Measurements from ENCODE around the gene DHX38.

The DHX38 gene

DNA sequence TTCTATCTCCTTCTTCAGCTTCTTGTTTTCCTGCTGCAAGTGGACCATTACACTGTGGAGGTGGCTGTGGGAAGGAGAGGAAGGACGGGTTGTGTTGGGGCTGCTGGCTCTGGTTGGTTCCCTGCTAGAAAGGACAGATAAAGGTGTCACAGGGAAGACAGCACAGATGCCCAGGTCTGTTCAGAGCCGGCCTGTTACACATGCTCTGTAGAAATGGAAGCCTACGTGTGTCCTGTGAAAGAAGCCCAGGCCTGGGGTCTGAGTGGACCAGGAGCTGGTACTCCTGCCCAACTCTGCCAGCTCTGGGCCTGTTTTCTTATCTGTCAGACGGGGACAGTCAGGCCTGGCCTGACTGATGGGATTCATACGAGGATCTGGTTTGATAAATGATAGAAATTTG is 26.4 kb downstream of the DHX38 start:
- no peak for DNase-seq

DNA sequence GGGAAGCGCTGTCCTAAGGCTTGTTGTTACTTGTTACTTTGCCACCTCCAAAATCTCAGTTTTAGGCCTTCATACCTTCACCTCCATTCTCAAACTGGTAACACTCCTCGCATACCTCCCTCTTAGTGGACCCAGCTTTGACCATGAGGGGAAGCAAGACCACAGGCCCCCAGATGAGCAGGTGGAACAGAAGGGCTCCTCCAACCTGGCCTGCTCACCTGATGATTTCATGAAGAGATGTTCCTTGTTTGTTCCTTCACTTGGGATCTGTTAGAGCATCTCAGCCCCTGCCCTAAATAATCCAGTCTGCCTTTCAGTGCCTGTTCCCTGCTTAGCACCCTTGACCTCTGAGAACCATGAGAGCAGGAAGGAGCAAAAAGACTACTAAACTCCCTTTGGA is 28.7 kb downstream of the DHX38 start:
- no peak for DNase-seq

DNA sequence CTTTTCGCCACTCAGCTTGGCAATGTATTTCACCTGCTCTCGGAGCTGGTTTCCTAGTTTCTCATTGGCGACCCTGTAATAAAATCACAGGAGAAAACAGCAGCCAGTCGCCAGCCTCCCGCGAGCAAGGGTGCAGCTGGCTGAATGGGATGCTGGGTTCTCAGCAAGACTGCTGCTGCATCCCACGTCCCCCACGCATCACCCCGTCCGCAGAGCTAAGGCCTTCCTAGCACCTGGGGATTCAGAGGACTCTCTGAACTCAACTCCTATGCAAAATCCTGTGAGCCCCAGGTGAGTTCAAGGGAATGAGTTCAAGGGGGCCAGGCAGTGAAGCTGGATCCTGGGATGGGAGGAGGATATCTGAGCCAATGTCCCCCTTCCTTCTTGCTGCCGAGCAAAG is 29.3 kb downstream of the DHX38 start:
- DNase-seq: no peak

DNA sequence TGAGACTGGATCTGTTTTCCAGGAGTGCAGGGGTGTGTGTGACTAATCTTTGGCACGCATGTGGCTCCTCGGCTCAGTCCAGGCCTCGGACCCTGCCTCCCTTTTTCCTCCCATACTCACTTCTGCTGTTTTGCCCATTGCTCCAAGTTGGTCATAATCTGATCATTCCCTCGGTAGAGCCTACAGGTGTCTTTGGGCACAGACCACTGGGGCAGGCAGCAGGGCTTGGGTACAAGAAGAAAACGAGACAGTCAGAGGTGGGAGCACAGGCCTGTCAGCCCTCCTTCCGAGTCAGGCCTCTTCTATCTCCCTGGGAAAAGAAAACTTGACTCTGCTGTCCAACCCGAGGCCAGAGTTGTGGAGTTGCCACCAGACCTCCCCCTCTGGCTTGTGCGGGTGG is 29.8 kb downstream of the DHX38 start:
- DNase-seq: no peak

DNA sequence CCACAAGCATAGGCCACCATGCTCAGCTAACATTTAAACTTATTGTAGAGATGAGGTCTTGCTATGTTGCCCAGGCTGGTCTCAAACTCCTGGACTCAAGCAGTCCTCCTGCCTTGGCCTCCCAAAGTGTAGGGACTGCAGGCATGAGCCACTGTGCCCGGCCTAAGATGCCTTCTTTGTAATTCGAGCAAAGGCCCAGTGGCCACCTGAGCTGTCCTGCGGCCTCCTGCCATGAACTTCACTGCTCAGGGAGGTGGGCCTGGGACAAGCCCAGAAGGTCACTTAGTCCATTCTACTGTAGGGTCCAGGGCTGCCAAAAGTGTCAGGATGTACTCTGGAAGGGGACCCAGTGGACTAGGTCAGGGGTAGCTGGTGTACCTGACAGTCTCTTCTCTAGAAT is 30.5 kb downstream of the DHX38 start:
- no peak for DNase-seq

DNA sequence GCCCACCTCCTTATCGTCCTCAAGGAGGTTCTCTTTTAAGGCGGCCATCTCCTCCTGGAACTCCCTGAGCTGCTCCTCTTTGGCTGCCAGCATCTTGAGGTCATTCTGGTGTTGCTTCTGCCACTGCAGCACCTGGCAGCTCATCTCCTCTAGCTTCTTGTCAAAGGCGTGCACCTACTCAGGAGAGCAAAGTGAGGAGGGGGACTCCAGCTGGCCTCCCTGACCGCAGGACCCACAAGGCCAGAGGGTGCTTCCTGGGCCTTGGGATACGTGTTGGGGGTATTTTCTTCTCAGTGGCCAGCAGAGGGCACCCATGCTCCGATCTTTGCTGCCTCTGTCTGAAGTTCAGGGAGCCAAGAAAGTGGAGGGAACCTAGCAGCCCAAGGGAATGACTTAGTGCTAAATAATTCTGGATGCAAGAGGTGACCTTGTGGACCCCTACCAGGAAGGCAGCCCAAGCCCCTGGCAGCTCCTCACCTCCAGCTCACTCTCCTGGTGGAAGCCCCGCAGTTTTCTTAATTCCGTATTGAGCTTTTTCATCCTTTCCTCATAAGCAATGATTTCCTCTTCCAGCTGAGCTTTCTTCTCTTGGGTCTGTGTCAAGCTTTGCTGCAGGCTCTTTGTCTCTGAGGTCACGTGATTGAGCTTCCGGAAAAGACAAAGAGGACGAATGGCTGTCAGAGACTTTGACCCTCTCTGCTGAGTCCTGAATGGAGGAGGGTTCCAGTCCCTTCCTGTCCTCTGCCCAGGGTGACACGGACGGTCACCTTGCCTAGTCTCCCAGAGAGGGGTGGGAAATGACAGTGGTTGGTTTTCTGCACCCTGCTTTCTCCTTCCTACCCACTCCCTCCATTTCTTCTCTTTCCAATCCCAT is 31.4 kb downstream of the DHX38 start:
- peak; percentile 59 for DNase-seq

DNA sequence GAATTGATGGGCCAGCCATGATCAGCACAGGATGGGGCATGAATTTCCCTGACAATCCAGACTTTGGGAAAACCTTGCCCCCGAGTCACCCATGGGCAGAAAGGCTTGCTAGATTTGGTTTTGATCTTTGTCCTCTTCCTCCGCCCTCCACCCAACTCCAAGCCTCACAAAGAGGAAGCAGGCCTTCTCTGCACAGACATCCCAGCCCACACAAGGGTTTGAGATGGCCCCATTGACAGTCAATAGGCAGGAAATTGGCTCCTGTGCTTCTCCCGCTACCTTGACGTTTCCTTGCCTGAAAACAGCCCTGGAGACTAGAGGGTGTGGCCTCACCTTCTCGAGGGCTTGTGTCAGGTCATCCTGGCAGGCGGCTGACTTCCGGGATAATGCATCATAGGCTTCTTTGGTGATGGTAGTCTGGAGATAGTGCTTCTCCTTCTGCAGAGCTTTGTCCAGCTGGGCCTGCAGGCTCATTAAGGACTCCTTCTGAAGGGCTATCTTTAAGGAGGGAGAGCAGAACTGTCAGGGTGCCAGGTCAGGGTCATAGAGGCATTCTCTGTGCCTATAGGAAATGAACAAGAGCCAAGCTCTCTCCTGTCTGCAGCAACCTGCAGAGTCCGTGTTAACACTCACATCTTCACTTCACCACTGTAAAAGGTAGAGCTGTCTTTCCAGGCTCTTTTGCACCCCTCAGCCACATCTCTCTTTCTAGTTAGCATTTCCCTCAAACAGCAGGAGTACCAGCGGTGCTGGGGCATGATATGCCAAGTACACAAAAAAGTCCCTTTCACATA is 32.2 kb downstream of the DHX38 start:
- DNase-seq: no peak

DNA sequence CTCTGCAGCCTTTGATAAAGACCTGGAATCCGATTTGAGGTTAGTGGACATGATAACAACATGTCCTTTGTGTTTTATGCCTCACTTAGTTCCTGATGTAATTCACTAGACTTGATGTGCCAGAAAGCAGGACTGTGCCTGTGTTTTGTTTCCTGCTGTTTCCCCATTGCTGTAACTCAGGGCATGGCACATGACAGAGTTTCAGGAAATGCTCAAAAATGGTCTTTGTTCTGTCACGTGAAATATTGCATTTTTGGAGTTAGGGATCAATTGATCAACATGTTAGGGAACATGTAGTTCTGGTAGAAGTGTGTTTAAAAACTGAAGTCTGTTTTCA is 32.8 kb downstream of the DHX38 start:
- no peak for DNase-seq

DNA sequence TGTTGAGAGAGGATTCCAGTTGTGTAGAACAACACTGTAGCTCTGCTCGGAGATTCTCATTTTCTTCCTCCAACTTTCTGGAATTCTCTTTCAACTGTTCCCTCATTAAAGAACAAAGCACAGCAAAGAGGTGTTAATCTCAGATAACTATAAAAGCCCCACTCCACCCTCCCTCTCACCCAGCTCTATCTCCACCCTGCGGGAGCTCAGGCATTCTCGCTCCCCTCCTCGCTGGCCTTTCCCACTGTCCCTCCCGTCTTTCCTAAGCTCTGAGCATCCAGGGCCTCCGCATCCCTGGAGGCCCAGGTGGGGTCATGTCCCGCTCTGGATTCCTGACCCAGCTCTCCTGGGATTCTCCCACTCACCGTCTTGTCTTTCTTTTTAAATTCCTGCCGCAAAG is 35.1 kb downstream of the DHX38 start:
- no peak for DNase-seq

DNA sequence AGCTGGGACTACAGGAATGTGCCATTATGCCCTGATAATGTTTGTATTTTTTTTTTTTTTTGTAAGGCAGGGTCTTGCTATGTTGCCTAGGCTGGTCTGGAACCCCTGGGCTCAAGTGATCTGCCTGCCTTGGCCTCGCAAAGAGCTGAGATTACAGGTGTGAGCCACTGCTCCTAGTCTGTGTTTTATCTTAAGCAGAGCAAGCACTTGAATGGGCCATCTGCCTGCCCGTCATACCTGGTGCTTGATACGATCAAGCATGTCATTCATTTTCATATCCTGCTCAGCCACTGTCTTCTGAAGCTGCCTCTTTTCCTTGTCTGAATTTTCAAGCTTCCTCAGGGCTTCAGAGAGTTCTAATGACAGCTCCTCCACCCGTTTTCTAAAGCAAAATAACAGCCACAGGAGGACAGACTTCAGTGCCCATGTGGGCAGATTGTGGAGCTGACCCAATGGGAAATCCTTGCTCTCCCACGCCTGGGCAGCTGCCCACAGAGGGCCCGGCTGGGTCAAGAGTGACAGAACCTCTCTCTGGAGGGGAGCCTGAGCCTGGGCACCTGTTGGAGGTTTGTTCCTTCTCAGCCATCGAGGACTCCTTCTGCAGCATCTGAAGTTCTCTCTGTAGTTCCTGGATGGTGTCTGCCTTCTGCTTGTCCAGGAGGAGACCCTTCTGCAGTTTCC is 36.5 kb downstream of the DHX38 start:
- no peak for DNase-seq

DNA sequence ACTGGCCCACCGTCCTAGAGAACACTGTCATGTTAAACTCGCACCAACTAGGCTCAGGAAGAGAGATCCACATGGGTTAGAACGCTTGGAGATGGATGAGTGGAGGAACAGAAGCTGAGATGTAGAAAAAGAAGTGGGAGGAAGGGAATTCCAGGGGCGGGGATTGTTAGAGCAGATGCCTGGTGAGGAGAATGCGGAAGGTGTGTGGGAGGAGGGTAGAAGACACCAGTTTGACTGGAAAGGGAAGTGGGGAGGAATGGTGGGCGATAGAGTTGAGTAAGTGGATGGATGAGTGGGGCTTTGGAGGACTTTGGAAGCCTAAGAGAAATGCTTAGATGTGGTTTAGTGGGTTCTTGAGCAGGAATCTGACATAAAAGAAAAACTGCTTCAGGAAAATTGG is 37.4 kb downstream of the DHX38 start:
- DNase-seq: no peak

DNA sequence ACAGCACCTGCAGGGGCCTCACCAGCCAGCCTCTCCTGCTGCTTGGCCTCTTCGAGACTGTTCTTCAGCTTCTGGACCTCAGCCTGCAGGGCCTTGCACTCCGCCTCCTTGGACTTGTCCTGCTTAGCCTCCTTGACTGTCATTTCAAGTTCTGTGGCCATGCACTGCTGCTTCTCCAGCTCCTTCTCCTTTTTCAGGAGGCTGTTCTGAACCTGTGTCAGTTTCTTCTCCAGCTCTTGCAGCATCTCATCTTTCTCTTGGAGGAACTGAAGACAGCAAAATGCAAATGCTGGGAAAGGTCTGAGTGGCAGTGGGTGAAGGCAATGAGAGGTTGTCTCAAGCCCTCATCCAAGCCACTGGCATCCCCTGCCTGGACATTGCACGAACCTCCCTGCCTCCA is 39.1 kb downstream of the DHX38 start:
- no peak for DNase-seq

DNA sequence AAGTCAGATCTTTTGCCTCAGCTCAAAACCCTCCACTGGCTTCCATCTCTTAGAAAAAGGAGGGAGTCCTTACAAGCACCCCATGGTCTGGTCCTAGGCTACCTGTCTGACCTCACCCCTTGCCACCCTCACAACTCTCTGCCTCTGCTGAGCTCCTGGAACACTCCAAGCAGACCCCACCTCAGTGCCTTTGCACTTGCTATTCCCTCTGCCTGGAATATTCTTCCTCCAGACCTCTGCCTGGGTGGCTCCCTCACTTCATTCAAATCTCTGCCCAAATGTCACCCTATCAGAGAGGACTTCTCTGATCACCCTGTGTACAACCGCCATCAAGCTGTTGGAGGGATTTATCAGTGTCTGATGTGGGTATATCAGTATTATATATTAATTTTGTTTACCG is 40.9 kb downstream of the DHX38 start:
- no peak for DNase-seq

DNA sequence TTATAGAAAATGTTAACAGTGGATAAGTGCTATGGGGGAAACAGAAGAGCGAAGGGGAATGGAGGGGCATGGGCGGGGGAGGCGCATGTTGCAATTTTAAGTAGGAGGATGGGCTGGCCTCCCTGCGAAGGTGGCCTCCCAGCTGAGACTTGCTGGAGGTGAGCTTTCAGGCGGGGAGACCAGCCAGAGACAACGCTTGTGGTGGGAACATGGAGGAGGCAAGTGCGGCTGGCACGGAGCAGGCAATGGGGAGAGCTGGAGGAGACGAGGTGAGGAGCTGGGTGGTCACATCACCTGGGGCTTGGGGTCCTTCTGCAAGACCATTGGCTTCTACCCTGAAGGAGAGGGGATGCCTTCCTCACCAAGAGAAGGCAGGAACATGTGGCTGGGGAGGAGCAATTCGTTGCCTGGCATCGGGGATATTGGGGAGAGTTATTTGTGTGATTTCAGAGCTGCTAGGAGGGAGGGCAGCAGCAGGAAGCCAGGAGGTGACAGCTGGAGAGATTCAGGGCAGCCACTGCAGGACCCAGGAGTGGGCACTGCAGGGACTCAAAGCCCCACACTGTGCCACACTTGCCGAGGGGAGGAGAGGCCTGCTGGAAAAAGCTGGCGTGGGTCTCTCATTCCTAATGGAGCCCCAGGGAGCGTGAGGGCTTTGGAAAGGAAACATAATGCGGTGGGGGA is 43.9 kb downstream of the DHX38 start:
- DNase-seq: no peak

DNA sequence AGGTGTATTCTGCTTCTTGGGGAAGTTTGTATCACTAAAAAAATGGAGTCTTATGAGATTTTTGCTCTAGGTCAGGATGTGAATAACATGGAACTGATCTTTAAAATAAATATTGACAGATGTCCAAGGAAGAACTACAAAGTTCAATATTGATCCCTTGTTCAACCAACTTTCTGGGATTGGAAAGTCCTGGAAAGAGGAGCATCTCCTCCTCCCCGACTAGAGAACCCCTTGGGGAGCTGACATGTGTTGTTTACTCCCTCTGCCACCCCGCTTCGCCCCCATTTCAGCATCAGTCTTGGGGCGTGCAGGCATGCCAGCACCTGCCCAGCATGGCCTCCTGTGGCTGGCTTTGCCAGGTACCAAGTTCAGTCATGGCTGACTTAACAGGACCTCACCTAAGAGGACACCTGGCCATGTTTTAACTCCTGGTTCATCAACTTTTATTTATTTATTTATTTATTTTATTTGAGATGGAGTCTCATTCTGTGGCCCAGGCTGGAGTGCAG is 44.5 kb downstream of the DHX38 start:
- DNase-seq: no peak

DNA sequence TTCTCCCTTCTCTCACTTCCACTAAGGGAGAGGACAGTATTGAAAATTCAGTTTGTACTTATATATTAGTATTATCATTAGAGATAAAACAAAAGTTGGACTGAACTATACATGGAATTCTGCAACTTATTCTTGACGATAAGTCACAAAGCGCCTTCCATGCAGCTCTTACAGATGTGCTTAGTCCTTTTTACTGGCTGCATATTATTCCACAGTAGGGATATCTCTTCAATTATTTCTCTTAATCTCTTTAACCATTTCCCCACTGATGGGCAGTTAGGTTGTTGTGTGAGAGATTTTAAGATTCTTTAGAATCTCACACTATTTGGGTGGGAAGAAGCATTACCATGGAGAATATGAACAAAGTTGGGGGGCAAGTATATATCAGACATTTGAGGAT is 46.3 kb downstream of the DHX38 start:
- DNase-seq: no peak

DNA sequence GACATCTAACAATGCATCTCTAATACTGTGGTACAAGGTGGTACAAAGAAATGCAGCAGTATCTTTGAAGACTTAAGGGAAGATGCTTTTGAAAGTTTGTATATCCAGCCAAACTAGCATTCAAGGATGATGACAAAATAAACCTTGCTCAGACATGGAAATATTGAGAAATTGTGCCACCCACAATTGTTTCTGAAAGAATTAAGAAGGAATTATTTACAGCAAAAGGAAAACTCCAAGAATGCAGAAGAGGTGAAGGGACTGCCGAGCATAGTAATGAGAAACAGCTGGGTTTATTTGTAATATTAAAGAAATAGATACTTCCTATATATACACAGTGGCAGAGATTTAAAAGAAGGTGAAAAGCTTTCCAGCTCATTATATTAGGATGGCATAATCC is 48.8 kb downstream of the DHX38 start:
- no peak for DNase-seq

DNA sequence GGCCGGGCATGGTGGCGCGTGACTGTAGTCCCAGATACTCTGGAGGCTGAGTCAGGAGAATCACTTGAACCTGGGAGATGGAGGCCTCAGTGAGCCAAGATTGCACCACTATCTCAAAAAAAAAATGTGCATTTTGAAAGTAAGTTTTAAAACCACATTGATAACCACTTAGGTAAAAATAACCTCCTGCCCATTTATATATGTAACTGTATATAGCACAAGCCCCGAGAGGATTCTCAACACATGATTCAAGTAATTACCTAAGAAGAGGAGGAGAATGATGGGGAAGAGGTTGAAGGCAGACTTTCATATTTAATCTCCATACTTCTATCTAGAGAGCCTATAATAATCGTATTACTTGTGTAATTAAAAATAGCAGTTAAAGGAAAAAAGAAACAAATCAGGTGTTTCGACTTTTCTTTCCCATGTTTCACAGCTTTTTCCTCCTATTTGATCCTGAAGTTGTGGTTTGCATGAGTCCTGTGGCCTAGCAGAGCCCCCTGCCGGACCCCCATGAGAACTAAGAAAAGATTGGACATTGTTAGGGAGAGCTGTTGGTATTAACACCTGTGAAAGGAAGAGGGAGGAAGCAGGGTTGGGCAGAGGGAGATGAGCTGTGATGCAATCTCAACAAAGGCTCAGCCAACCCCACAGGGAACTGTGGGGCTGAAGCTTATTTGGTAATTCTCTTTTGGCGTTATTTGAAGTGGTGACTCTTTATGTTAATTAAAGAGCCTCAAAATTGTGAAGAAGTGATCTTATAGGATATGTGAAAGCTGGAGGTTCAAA is 56.2 kb downstream of the DHX38 start:
- no peak for DNase-seq

DNA sequence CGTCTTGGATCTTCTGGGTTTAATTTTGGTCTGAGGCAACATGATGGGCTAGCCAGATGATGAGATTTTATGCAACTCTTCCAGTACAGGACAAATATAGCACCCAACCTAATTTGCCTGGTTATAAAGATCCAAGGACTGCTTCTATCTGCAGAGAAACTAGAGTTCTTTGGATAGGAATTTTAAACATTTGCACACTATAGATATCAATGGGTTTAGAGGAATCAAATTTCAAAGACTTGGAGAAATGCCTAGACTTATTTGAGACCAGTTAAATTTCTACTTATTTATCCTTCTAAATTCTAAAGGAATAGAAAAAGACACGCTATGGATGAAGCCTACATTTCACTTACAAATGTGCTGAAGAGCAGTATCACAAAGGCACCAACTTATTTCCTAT is 65.7 kb downstream of the DHX38 start:
- DNase-seq: no peak

DNA sequence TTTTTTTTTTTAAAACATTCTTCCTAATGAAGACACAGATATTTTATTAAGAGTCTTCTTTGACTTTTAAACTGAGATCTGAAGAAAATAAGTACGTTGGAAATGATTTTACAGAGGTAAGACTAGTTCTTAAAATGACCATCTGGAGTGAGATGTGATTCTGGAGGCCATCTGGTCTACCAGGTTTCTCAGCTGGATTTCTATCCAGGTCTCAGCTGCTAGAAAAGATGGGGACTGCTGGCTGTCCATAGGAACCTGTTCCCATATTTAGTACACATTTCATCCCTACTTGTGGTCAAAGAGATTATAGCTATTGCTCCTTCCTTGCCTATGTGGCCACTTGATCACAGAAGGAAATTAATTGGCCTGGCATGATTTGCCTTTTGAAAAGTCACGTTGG is 66.2 kb downstream of the DHX38 start:
- no peak for DNase-seq

DNA sequence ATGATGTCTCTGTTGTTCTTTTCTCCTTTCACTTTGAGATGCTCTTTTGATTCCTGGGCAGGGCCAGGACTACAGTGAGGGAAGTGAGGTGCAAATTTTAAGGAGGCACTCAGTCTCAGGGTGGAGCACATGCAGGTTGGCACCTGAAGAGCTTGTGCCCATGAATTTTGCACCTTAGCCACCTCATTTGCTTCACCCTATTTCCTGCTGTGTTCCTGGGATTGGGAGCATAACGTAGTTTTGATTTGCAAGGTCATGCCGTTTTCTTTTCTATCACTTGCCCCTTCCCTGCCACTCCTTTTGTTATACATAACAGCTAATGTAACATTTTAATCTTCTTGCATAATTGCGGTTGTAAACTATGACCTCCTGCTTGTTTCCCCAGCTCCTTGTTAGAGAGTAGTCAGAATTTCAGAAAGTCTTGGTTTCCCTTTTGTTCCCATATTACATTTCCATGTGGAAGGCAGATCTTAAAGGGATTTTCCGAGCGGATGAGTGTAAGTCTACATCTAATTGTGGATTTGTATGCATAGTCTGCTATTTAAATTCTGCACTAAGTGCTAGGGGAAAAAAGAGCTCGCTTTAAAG is 68.6 kb downstream of the DHX38 start:
- no peak for DNase-seq
